GM19324 (cell line): ENCODE results near the gene JAZF1.
"Not testable (repeated sequence)": the region's sequence is repeated elsewhere in the genome, so short reads cannot be mapped to it uniquely, and the experiment has no call there.

Experiments
- ATAC-seq: cut with Tn5 transposase; IDR thresholded peaks from one replicate; pipeline ENCODE4 v1.9.1; 2021; ENCODE audit warnings: mild to moderate bottlenecking, moderate library complexity; ENCODE audit not compliant: unreplicated experiment, low FRiP score

The JAZF1 gene

GRCh38 chr7:28018856-28019465 is 161.6 kb downstream of the JAZF1 start:
- no peak for ATAC-seq

DNA sequence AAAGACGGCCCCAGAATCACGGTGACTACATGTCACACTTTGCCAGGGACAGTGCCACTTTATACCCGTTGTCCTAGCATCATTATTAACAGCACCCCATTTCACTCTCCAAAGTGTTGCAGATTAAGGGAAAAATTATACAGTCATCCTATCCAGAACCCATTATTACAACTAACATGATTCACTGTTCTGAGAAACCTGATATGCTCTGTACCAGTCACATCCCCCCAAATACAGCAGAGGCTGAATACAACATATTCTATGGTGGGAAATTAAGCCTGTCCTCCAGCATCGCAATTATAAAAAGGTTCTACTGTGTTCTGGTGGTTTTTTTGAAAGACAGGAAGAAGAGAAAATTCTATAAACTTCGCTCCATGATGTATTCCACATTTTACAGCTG is 162.1 kb downstream of the JAZF1 start:
- no peak for ATAC-seq

DNA sequence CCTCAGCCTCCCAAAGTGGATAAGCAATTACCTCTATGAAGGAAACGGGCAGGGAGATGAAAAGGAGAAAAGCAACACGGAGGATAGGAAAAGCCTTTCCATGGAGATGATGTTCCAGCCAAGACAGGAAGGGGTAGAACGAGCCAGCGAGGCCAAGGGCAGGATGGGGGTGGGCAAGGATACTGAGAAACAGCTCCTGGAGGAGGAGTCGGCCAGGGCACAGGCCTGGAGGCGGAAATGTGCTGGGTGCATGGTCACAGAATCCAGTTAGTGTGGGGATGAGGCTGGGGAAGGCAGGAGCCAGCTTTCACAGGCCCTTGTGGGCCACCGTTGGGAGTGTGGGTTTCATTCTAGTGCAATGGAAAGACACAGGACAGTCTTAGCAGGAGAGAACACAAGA is 162.6 kb downstream of the JAZF1 start:
- no peak for ATAC-seq

DNA sequence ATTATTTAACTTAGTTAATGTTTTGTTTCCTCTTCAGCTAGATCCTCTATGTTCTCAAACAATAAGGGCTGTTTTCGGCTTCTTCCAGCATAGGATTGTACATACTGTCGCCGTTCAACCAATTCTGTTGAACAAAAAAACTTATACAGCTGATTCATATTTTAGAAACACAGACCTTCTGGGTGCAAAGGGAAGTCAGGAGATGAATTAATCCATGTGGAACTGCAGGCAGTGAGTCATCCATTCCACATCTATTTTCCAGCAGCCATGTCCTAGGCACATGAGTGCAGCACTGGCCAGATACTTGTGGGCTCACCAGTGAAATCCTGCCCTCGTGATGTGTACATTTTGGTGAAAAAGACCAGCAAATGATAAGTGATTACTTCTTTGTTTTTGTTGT is 163.2 kb downstream of the JAZF1 start:
- no peak for ATAC-seq

DNA sequence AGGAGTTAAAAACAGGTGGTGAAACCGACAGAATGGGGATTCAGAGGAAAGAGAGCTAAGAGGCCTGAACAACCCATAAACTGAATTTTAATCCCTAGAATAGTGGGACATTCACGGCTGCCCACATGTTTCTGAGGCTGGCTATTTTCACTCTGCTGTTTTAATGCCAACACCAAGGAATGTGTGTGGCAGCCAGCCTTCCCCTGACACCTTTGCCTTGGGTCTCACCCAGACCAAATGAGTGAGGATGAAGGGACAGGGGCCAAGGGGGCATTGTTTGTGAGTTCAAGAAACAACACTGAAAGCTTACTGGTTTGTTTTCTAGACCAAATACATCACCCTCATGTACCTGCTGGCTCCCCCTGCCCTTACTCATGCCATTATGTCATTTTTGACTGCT is 164.3 kb downstream of the JAZF1 start:
- ATAC-seq = no peak

DNA sequence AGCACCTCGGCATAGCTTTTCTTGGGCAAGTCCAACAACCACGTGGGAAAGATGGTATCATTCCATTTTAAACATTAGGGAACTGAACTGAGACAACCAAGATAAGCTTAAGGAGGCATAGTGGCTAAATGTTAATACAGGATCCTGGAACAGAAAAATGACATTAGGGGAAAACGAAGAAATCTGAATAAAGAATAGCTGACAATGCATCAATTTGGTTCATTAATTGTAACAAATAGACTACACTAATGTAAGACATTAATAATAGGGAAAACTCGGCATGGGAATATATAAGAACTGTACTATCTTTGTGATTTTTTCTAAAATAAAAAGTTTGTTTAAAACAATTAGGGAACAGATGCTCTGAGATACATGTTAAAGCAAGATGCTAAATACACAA is 165.4 kb downstream of the JAZF1 start:
- no peak for ATAC-seq

DNA sequence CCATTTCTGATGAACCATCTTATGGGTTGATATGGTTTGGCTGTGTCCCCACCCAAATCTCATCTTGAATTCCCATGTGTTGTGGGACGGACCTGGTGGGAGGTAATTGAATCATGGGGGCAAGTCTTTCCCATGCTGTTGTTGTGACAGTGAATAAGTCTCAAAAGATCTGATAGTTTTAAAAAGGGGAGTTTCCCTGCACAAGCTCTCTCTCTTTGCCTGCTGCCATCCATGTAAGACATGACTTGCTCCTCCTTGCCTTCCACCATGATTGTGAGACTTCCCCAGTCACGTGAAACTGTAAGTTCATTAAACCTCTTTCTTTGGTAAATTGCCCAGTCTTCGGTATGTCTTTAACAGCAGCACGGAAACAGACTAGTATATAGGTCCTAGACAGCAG is 166.3 kb downstream of the JAZF1 start:
- not testable (repeated sequence) for ATAC-seq

DNA sequence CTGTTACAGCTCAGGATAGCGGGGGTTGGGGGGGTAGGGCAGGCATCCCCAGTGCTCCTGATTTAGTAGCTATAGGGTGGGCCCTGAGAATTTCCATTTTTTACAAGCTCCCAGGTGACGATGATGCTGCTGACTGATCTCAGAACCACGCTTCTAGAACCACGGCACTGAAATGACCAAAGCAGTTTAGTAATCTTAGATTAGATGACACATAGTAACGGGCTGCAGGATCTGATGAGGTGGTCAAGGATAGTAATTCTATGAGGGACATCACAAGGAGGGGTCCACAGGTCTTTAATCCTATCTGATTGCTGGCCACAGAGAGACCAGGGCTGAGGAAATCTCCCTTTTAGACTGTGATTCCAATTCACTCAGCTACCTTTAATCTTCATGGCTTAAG is 167.2 kb downstream of the JAZF1 start:
- no peak for ATAC-seq

DNA sequence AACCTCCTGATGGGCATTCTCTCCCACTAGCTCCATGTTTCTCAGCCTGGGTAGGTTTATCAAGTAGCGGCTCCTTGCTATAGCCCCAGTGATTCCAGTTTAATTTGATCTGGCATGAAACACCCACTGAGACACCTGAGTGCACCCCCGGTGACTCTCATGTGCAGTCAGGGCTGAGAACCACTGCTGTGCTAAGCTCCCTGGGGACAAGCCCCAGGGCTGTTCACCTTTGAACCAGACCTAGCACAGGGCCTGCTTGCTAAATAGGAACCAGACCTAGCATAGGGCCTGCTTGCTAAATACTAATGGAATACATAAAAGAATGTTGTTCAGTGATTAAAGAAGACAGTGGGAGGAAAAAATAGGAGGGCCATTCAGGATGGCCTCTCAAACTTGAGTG is 167.6 kb downstream of the JAZF1 start:
- no peak for ATAC-seq

DNA sequence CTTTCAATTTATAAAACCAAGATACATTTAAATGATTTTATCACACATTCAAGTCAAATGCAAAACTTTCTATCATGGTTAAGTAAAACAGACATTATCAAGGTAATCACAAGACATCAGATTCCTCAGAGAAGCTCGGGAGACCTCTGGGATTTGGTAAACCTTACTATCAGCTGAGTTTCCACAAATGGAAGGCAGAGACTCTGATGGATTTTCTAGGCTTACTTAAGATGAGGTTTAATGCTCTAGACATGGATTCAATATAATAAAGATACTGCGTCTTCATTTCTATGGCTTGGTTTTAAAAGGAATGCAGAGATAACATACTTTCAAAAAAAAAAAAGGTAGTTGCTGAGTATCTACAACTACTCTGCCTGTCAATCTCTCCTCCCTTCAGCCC is 171.7 kb downstream of the JAZF1 start:
- ATAC-seq = no peak

DNA sequence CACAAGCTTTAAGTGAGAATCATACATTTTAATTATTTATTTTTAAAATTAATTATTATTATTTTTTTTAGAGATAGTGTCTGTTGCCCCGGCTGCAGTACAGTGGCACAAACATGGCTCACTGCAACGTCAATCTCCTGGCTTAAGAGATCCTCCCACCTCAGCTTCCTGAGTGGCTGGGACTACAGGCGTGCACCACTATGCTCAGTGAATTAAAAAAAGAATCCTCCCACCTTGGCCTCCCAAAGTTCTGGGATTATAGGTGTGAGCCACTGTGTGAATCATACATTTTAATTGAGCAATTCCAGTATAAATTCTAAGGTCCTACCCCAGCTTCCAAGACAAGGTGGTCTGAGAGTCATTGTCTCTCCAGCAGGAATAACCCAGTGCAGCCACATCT is 172.4 kb downstream of the JAZF1 start:
- no peak for ATAC-seq

DNA sequence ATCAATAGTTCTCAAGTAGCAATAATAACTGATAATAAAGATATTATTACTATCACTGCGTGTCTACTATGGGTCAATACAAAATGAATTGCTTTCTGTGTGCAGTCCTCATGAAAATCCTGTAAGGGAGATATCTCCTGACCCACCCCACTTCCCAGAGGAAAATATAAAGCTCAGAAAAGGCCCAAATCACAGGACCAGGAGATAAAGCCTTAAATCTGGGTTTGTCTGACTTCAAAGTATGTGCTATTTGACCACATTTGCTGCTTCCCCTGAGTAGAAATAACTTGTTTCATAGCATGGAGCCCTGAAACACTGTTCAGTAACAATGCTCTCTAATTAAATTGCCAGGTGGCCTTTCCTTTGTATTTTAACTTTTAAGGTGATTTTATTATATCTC is 174.1 kb downstream of the JAZF1 start:
- no peak for ATAC-seq

DNA sequence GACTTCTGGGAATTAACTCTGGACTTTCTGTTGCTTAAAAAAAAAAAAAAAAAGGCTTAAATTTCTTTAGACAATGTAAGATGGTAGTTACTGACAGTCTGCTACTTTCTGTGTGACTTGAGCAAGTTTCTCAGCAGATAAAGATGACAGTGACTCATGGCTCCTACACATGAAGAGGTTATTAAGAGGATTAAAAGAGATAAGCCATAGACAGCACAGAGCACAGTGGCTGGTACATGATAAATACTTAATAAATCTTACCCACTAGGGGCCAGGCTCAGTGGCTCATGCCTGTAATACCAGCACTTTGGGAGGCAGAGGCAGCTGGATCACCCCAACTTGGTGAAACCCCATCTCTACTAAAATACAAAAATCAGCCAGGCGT is 174.8 kb downstream of the JAZF1 start:
- ATAC-seq = no peak

DNA sequence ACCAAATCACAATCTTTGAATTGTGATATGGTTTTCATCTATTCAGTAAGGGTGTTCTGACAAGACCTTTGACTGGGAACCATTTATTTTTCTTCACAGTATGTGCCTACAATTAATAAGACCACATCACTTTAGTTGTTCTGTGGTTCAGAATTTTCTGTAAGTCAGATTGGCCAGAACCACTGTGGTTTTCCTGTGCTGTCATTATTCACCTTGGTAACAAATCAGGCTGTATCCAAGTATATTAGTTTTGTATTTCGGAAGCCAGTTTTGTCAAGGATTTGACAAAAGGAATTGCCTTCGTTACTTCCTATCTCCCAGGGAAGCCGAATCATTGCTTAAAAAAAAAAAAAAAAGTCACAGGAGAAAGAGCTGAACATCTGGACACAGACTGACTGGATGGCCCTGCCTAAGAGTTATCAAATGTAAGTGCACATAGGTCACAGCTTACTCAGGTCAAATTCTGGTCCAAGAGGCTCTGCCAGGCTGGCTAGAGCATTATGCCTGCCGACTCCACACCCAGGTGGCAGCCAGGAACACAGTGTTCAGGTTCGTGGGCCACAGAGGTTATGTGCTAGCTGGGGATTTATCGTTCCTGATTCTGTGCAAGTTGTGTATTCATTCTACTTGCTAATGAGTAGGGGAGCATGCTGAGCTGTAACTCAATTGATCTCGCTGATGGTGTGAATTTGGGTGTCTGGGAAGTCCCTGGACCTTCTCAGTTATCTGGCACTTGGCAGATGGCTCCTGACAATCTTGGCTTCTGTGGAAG is 175.3 kb downstream of the JAZF1 start:
- no peak for ATAC-seq

- ATAC-seq = no peak
Observed at GRCh38 chr7:28003408-28003807, 177.2 kb downstream of the JAZF1 start.

DNA sequence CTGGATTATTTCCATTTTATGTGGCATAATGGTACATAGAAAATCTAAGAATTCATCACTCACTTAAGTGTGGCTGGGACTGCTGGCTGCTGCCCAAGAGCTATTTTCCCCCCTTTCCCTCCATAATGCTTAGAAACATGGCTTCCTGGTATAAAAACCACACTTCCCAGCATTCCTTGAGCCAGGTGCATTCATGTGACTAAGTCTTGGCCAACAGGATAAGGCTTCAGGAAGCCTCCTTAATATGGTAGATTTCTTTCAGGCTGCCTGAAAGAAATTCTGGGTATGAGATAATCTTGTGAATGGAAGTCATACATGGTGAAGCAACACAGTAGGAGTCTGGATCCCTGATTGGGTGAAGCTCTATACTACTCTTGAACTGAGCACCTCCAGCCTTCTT is 178.0 kb downstream of the JAZF1 start:
- no peak for ATAC-seq

- no peak for ATAC-seq
Observed at GRCh38 chr7:28001896-28002295, 178.7 kb downstream of the JAZF1 start.

DNA sequence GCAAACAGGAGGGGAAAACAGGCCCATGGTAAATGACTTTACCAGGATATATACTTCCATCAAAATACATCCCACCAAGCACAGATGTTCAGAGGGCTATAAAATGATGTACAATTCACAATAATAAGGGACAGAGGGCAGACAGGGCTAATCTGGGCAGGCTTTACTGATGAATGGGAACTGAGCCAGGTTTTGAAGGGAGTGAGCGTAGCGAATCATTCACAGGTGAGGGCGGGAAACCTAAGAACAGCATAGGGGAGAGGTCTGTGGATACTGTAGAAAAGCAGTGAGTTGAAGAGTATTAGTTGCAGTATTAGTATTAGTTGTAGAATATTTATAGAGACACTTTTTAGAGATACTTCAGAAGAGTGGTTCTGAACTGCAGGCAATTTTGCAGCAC is 180.8 kb downstream of the JAZF1 start:
- ATAC-seq = no peak

DNA sequence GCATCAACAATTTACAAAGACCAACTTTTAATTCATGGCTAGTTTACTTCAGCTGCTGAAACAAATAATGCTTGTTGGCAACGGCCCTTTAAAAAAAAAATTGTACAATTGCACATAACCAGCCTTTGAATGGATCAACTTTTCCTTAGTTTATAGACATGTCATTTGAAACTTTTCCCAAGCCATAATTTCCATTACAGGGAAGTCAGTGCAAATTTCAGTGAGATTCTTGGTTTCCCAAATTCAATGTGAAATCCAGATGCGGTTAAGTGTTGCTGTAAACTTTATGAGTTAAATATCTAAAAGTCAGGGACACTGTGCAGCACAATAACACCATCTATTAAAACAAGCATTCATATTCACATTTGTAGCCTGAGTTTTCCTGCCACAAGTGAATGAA is 182.2 kb downstream of the JAZF1 start:
- ATAC-seq = no peak

- no peak for ATAC-seq
Observed at GRCh38 chr7:27997188-27997707, 183.3 kb downstream of the JAZF1 start.

- no peak for ATAC-seq
Observed at GRCh38 chr7:27996141-27996540, 184.5 kb downstream of the JAZF1 start.

GRCh38 chr7:27995228-27995627 is 185.4 kb downstream of the JAZF1 start:
- ATAC-seq = no peak
